ENCODE data around the gene PSG1.
"Not testable (repeated sequence)": the region's sequence is repeated elsewhere in the genome, so short reads cannot be mapped to it uniquely, and the experiment has no call there.

Gene PSG1

GRCh38 chr19:42879613-42880012, at the start of gene PSG1:
TSS of gene PSG1 (minus strand) at chr19:42879713. CDS start at chr19:42879581, 132 bp downstream.
- H3K4me1 Mint-ChIP-seq: no peaks in the 10 kb centered on the region
- no peak within 1 kb of the TSS for H3K4me3 Mint-ChIP-seq
- H3K27ac Mint-ChIP-seq: no peak within 1 kb of the TSS
- H3K36me3 Mint-ChIP-seq: no peaks in the 10 kb centered on the region
- H3K27me3 Mint-ChIP-seq: peaks cover 38% of the 10 kb centered on the region
- H3K9me3 Mint-ChIP-seq: peaks cover 15% of the 10 kb centered on the region
- no peak for ATAC-seq

GRCh38 chr19:42928896-42929295, 49.4 kb upstream of the PSG1 start:
- Mint-ChIP-seq H3K27me3 (no peaks in the 10 kb centered on the region), H3K36me3 (no peaks in the 10 kb centered on the region), H3K4me3 (no peak overlapping the region), H3K27ac (no peak overlapping the region), H3K9me3 (no peaks in the 10 kb centered on the region), H3K4me1 (no peaks in the 10 kb centered on the region)
- no peak for ATAC-seq

- ATAC-seq: no peak
- no peaks in the 10 kb centered on the region for H3K9me3 Mint-ChIP-seq
- no peaks in the 10 kb centered on the region for H3K4me1 Mint-ChIP-seq
- no peaks in the 10 kb centered on the region for H3K36me3 Mint-ChIP-seq
- H3K27ac Mint-ChIP-seq: no peak overlapping the region
- no peak overlapping the region for H3K4me3 Mint-ChIP-seq
- peaks cover 13% of the 10 kb centered on the region for H3K27me3 Mint-ChIP-seq
These were observed 47.3 kb upstream of the PSG1 start for GRCh38 chr19:42926781-42927180.

- H3K27ac Mint-ChIP-seq, H3K36me3 Mint-ChIP-seq, H3K4me1 Mint-ChIP-seq, ATAC-seq, H3K9me3 Mint-ChIP-seq, H3K4me3 Mint-ChIP-seq: not testable (repeated sequence)
- peaks cover 24% of the 10 kb centered on the region for H3K27me3 Mint-ChIP-seq
These were observed 43.6 kb upstream of the PSG1 start for GRCh38 chr19:42923106-42923505.

GRCh38 chr19:42920971-42921370, 41.5 kb upstream of the PSG1 start:
- H3K4me3 Mint-ChIP-seq, H3K36me3 Mint-ChIP-seq, H3K4me1 Mint-ChIP-seq, ATAC-seq, H3K27ac Mint-ChIP-seq, H3K9me3 Mint-ChIP-seq: not testable (repeated sequence)
- H3K27me3 Mint-ChIP-seq: peaks cover 24% of the 10 kb centered on the region

- H3K9me3 Mint-ChIP-seq: no peaks in the 10 kb centered on the region
- no peak overlapping the region for H3K27ac Mint-ChIP-seq
- peaks cover 24% of the 10 kb centered on the region for H3K27me3 Mint-ChIP-seq
- H3K4me1 Mint-ChIP-seq: no peaks in the 10 kb centered on the region
- no peak overlapping the region for H3K4me3 Mint-ChIP-seq
- no peak for ATAC-seq
- H3K36me3 Mint-ChIP-seq: no peaks in the 10 kb centered on the region
These were observed 40.2 kb upstream of the PSG1 start for GRCh38 chr19:42919757-42920079.

- not testable (repeated sequence) for H3K4me1 Mint-ChIP-seq, ATAC-seq, H3K36me3 Mint-ChIP-seq, H3K4me3 Mint-ChIP-seq, H3K27ac Mint-ChIP-seq, H3K9me3 Mint-ChIP-seq
- H3K27me3 Mint-ChIP-seq: peaks cover 24% of the 10 kb centered on the region
These were observed 39.7 kb upstream of the PSG1 start for GRCh38 chr19:42919070-42919756.

GRCh38 chr19:42918377-42919069, 39.0 kb upstream of the PSG1 start:
- not testable (repeated sequence) for H3K36me3 Mint-ChIP-seq, H3K27ac Mint-ChIP-seq, ATAC-seq, H3K9me3 Mint-ChIP-seq, H3K4me1 Mint-ChIP-seq, H3K4me3 Mint-ChIP-seq
- H3K27me3 Mint-ChIP-seq: peaks cover 24% of the 10 kb centered on the region

GRCh38 chr19:42917634-42918033, 38.1 kb upstream of the PSG1 start, which contains the start of gene PSG6:
TSS of gene PSG6 (minus strand) at chr19:42917894. CDS start at chr19:42917792, 102 bp downstream.
- H3K27me3 Mint-ChIP-seq: peaks cover 19% of the 10 kb centered on the region
- ATAC-seq, H3K9me3 Mint-ChIP-seq, H3K4me1 Mint-ChIP-seq, H3K4me3 Mint-ChIP-seq, H3K36me3 Mint-ChIP-seq, H3K27ac Mint-ChIP-seq: not testable (repeated sequence)

GRCh38 chr19:42916931-42917330, 37.4 kb upstream of the PSG1 start:
- peaks cover 12% of the 10 kb centered on the region for H3K27me3 Mint-ChIP-seq
- H3K36me3 Mint-ChIP-seq, ATAC-seq, H3K9me3 Mint-ChIP-seq, H3K27ac Mint-ChIP-seq, H3K4me1 Mint-ChIP-seq, H3K4me3 Mint-ChIP-seq: not testable (repeated sequence)

- H3K27ac Mint-ChIP-seq, ATAC-seq, H3K4me3 Mint-ChIP-seq, H3K4me1 Mint-ChIP-seq, H3K36me3 Mint-ChIP-seq, H3K27me3 Mint-ChIP-seq, H3K9me3 Mint-ChIP-seq: not testable (repeated sequence)
These were observed 34.0 kb upstream of the PSG1 start for GRCh38 chr19:42913516-42913915.

- ATAC-seq, H3K36me3 Mint-ChIP-seq, H3K9me3 Mint-ChIP-seq, H3K27me3 Mint-ChIP-seq, H3K4me1 Mint-ChIP-seq, H3K4me3 Mint-ChIP-seq, H3K27ac Mint-ChIP-seq: not testable (repeated sequence)
These were observed 33.4 kb upstream of the PSG1 start for GRCh38 chr19:42912941-42913340.

- not testable (repeated sequence) for H3K27ac Mint-ChIP-seq, ATAC-seq, H3K4me1 Mint-ChIP-seq, H3K4me3 Mint-ChIP-seq, H3K9me3 Mint-ChIP-seq, H3K36me3 Mint-ChIP-seq, H3K27me3 Mint-ChIP-seq
These were observed 32.2 kb upstream of the PSG1 start for GRCh38 chr19:42911731-42912130.

GRCh38 chr19:42906162-42906561, 26.6 kb upstream of the PSG1 start:
- not testable (repeated sequence) for H3K4me1 Mint-ChIP-seq, H3K27ac Mint-ChIP-seq, H3K27me3 Mint-ChIP-seq, H3K9me3 Mint-ChIP-seq, H3K4me3 Mint-ChIP-seq, H3K36me3 Mint-ChIP-seq, ATAC-seq

GRCh38 chr19:42900561-42900960, 21.0 kb upstream of the PSG1 start:
- H3K27me3 Mint-ChIP-seq, H3K4me1 Mint-ChIP-seq, H3K9me3 Mint-ChIP-seq, H3K36me3 Mint-ChIP-seq, H3K27ac Mint-ChIP-seq, ATAC-seq, H3K4me3 Mint-ChIP-seq: not testable (repeated sequence)

- H3K27me3 Mint-ChIP-seq, H3K9me3 Mint-ChIP-seq, ATAC-seq, H3K27ac Mint-ChIP-seq, H3K4me1 Mint-ChIP-seq, H3K4me3 Mint-ChIP-seq, H3K36me3 Mint-ChIP-seq: not testable (repeated sequence)
These were observed 20.2 kb upstream of the PSG1 start for GRCh38 chr19:42899674-42900073.

Measured in stimulated activated memory B cell treated with anti-CD40 and anti-IgM and Interleukin-4, amounts not matched to agents 10 μg/mL and 1 μg/mL and 100 μg/mL, for 72 hours (primary cell).